ENCODE data around the gene OTOGL.
"Not testable (repeated sequence)": the region's sequence is repeated elsewhere in the genome, so short reads cannot be mapped to it uniquely, and the experiment has no call there.

OTOGL gene

DNA sequence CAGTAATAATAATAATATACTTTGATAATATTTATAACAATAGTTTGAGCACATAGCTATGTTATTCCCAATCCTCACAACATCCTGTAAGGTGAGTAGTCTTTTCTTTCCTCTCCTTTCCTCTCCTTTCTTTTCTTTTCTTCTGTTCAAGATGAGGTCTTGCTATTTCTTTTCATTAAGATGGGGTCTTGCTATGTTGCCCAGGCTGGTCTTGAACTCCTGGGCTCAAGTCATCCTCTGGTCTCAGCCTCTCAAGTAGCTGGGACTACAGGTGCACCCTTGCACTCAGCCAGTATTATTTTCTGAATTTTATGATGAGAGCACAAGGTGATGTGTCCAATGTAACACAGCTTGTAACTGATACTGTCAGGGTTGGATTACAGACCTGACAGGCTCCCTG, 134.6 kb downstream of the OTOGL start:
- DNase-seq = no peak

DNA sequence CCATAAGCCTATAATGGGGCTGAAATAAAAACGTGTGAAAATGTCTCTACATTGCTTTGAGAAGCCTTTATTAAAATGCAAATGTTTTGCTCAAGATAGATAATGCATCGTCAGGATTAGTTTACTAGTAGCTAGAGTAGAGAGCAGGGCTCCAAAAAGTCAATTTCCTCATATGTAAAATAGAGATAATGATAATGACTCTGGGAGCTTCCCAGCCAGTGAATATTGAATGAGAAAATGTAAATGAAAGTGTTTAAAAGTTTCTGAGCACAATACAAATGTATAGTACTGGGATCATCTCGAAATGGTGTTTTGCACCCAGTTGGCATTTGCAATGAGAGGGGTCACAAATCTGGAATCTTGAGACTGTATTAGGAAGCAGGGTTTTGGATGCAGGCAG, 135.3 kb downstream of the OTOGL start:
- no peak for DNase-seq

DNA sequence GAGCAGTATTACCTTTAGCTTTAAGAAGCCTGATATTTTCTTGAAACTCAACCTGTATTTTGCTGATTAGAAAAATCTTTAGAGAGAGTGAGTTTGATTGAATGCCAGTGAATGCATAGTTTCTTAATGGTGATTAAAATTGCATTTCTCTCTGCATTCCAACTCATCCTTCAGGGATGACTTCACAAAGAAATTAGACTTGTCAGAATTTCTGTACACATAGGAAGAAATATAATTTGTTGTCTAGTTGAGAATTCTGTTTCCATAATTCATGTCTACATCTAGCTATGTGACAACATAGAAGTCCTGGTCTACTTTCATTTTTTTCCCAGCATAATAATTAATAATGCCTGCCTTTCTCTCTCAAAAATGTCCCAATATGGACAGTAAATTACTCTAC, 136.6 kb downstream of the OTOGL start:
- DNase-seq = no peak

- no peak for DNase-seq
Observed at GRCh38 chr12:80239867-80240266, 140.5 kb downstream of the OTOGL start.

- no peak for DNase-seq
Observed at GRCh38 chr12:80241576-80242273, 142.4 kb downstream of the OTOGL start.

GRCh38 chr12:80242321-80242720, 143.0 kb downstream of the OTOGL start:
- DNase-seq = no peak

DNA sequence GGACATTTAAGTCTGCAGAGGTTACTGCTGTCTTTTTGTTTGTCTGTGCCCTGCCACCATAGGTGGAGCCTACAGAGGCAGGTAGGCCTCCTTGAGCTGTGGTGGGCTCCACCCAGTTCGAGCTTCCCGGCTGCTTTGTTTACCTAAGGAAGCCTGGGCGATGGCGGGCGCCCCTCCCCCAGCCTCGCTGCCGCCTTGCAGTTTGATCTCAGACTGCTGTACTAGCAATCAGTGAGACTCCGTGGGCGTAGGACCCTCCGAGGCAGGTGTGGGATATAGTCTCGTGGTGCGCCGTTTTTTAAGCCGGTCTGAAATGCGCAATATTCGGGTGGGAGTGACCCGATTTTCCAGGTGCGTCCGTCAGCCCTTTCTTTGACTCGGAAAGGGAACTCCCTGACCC, 150.2 kb downstream of the OTOGL start:
- DNase-seq = not testable (repeated sequence)

- no peak for DNase-seq
Observed at GRCh38 chr12:80257920-80258319, 158.6 kb downstream of the OTOGL start.

DNA sequence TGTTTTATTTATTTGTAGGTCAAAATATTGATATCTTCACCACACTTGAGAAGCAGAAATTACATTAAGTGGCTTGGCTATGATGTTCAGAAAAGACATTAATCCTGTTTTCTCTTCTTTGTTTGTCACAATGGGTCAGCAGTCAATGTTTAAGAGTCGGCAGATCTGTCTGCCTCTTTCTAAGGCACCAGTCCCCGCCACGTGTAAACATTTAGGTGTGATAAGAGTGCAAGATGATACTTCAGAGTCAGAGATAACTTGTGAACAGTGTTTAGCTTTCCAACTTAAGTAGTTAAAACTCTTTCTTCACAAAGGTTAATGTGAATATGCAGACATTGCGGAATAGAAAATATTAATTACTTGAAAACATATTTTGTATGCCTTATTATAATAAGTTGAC, 160.9 kb downstream of the OTOGL start:
- no peak for DNase-seq

GRCh38 chr12:80261403-80261802, 162.1 kb downstream of the OTOGL start:
- no peak for DNase-seq

- DNase-seq = no peak
Observed at GRCh38 chr12:80262346-80262745, 163.0 kb downstream of the OTOGL start.

- DNase-seq = no peak
Observed at GRCh38 chr12:80262771-80263170, 163.4 kb downstream of the OTOGL start.

DNA sequence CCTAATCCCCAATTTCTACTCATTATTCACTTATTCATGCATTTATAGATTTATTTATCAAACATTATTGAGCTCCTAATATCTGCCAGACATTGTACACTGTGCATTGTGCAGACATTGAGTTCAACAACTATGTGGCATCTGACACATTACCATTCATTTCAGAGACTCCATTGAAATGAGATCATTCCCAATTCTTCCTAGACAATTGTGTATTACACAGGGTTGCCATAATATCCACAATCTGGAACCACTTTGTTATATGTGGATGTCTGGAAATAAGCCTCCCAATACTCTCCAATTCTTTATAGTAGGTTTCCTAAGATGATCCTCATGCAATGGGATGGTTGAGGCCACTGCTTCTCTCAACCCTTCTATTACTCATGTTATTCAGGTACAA, 165.0 kb downstream of the OTOGL start:
- no peak for DNase-seq

- DNase-seq = no peak
Observed at GRCh38 chr12:80264891-80265290, 165.6 kb downstream of the OTOGL start.

DNA sequence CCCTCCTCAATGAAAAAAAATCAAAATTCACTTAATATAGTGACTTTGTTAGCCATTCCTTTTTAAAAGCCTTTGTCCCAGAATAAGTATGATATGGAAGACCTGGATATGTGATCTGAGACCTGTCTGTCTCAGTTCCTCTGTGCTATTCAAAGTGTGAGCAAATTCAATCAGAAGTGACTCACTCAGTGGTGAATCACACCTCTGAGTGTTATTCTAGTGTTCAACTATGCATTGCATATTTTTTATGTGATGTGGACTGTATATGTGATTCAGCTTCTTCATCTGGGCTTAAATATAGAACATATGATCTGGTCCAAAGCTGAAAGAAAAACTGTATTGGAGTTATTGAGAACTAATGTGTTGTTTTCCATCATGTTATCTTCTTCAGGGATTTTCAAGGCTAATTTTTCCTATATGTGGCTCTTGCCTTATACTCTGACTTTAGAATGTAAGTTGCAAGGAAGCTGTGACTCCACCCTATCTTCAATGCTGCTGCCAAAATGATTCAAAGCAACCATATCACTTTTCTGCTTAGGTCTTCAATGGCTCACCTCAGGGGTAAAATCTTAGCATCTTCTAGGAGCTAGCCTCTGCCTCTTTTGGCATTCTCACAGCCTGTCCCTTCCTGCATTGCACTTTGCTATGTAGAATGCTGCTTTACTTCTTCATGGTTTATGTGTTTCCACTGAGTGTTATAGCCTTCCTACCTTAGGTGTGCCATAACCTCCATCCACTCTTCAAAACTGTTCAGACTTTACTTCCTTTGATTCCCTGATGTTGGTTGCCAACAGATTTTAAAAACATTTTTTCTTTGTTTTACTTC, 169.8 kb downstream of the OTOGL start:
- DNase-seq = no peak

- no peak for DNase-seq
Observed at GRCh38 chr12:80269803-80270552, 170.6 kb downstream of the OTOGL start.

- no peak for DNase-seq
Observed at GRCh38 chr12:80271780-80272179, 172.4 kb downstream of the OTOGL start.

DNA sequence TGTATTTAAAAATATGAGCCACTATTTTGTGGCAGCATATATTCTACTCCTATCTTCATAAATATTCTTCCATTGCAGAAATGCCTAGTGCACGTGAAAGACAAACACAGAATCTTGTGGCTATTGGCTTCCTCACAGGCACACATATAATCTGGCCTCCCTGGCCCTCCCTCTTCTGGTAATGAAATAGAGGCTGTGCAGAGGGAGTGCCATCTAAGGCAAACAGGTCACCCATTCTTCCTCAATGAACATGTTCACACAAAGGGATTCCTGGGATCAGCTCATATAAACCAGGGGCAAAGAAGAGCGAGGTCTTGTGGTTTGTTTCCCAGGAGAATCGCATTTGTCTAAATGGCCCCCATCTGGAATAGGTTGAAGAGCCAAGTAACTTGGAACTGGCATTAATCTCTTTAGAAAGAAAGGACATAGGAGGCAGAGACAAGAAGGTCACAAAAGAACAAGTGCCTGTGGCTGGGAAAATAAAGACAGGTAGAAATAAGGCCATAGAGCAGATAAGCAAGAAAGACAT, 173.1 kb downstream of the OTOGL start:
- DNase-seq = no peak

DNA sequence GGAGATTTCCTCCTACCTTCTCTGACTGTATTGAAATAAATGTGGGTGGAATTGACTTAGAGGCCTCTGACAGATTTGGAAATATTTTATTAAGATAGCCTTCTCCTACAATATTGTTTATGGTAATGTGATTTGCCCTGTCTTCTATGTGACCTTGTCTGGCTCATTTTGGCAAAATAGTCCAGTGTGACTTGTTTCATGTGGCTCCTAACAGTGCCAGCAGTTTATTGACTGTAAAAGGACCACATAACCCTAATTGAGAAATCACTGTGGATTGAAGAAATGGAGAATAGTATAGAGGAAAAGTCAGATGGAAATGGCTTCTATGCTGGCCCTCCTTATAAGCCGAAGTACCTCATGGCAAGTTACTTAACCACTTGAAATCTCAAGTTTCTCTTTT, 173.8 kb downstream of the OTOGL start:
- DNase-seq = no peak

- no peak for DNase-seq
Observed at GRCh38 chr12:80277732-80278131, 178.4 kb downstream of the OTOGL start.

GRCh38 chr12:80282226-80282625, 182.9 kb downstream of the OTOGL start:
- DNase-seq = no peak

DNA sequence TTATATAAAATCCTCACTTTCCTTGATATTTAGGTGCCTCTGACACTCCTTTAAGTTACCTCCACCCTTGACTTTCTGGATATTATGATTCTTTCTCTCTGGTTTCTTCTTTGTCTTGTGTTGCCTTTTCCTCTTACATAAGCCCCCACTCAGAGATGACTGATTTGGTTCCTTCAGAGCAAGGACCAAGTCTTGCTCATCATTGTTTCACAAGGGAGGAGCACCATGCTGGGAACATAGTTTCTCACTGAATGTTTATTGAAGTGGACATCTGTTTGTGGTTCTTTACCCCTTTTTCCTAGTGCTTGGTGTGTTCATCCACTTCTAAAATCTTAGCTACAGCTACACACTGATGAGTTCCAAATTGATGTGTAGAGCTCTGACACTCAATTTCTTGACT, 183.4 kb downstream of the OTOGL start:
- no peak for DNase-seq

DNA sequence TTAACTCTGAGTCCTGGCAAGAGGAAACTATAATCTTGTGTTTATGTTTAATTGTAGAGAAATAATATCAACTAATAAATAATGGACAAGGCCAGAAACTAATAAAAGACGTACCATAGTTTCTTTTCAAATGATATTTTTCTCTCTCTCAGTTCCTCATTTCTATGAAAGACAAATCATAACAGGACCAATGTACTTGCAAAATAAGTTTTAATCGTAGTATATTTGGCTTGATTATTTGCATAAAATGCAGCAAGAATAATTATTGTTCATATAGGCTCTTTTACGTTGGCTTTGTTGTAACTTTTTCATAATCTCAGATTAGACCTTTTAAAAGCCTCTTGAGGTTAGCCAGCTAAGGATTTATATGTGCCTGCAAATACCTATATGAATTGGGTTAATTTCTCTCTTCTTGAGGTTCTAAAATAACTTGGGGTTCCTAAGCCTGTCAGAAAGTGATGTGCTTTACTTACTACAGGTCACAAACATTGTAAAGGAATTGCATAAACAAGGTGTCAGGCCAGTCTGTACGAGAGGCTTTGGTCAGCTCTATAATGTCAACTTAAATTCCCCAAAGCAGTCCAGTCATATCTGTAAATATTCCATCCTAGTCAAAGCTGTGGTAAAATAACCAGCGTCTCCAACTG, 191.9 kb downstream of the OTOGL start:
- no peak for DNase-seq

Data from NCI-H524 treated with DMSO at 0.1 percent for 48 hours (cell line).